ENCODE data around the gene BEGAIN.

DNA sequence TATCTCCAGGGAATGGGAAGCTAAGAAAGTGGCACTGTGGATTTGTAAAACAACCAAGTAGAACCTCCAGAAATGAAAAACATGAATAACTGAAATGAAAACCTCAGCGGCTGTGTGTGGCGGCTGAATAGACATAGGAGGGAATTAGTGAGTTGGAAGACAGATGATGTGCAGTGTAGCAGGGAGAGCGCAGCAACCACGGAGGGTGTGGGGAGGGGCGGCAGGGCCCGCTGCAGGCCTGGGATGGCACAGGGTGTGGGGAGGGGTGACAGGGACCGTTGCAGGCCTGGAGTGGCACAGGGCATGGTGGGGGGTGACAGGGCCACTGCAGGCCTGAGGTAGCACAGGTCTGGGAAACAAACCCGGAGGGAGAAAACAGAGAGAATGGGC, 51.1 kb downstream of the BEGAIN start:
- TF ChIP-seq, protein P1, sequence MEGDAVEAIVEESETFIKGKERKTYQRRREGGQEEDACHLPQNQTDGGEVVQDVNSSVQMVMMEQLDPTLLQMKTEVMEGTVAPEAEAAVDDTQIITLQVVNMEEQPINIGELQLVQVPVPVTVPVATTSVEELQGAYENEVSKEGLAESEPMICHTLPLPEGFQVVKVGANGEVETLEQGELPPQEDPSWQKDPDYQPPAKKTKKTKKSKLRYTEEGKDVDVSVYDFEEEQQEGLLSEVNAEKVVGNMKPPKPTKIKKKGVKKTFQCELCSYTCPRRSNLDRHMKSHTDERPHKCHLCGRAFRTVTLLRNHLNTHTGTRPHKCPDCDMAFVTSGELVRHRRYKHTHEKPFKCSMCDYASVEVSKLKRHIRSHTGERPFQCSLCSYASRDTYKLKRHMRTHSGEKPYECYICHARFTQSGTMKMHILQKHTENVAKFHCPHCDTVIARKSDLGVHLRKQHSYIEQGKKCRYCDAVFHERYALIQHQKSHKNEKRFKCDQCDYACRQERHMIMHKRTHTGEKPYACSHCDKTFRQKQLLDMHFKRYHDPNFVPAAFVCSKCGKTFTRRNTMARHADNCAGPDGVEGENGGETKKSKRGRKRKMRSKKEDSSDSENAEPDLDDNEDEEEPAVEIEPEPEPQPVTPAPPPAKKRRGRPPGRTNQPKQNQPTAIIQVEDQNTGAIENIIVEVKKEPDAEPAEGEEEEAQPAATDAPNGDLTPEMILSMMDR (IDR thresholded peaks at IDR 0.05; ENCODE audit: insufficient read depth, low read depth, low read length), result no peak
- no peak for TF ChIP-seq EZH2 (IDR thresholded peaks at IDR 0.05; ENCODE audit: insufficient read depth, low read length)

All from astrocyte (in vitro differentiated cells and primary cell).